KBM-7 (cell line): Measurements from ENCODE around the gene VRK1.
"Not testable (repeated sequence)": the region's sequence is repeated elsewhere in the genome, so short reads cannot be mapped to it uniquely, and the experiment has no call there.

ENCODE experiments used
- DNase-seq: peaks from one replicate; pipeline ENCODE4 v3.0.0-alpha.2; 2015
- in situ Hi-C: fragments of 300-500 bp; cut with MboI; formaldehyde crosslinking; loops from 2 replicates; pipeline ENCODE4 v1.14.3; 2020; ENCODE audit warnings: low sequenced_read_pairs, low pct_unique_long_range_greater_than_20kb, mixed read lengths

VRK1 gene, protein sequence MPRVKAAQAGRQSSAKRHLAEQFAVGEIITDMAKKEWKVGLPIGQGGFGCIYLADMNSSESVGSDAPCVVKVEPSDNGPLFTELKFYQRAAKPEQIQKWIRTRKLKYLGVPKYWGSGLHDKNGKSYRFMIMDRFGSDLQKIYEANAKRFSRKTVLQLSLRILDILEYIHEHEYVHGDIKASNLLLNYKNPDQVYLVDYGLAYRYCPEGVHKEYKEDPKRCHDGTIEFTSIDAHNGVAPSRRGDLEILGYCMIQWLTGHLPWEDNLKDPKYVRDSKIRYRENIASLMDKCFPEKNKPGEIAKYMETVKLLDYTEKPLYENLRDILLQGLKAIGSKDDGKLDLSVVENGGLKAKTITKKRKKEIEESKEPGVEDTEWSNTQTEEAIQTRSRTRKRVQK

GRCh38 chr14:96796851-96797581 lies at the start of gene VRK1:
Gene VRK1, plus strand, starts transcription at chr14:96797382. Its CDS starts 36,090 bp downstream, at chr14:96833472.
- in situ Hi-C loops, result no loop called here
- DNase-seq, result peak; percentile 96

- no peak for DNase-seq
- in situ Hi-C loops, result no loop called here
These were observed 49.6 kb upstream of the VRK1 start for GRCh38 chr14:96747608-96748007.

DNA sequence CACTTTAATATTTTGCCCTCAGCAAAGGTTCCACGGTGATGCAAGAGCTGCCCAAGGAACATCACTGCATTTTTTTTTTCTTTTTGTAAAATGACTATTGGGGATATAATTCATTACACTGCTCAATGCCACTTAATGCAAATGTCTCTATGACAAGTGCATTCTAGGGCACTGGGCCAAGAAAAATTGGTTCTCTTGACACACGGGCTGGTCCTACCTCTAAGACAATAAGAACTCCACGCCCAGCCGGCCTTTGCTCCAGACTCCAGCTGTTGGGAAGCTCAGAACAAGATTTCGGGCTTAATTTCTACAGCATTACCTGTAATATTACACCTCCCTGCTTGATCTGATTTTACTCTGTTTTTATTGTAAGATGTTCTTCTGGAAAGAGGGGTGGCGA lies 48.8 kb upstream of the VRK1 start:
- in situ Hi-C loops, result no loop called here
- DNase-seq, result no peak

DNA sequence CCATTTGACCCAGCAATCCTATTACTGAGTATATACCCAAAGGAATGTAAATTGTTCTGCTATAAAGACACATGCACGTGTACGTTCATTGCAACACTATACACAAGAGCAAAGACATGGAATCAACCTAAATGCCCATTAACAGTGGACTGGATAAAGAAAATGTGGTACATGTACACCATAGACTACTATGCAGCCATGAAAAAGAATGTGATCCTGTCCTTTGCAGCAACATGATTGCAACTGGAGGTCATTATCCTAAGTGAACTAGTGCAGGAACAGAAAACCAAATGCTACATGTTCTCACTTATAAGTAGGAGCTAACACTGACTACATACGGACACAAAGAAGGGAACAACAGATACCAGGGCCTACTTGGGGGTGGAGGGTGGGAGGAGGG lies 45.7 kb upstream of the VRK1 start:
- in situ Hi-C loops, result no loop called here
- DNase-seq, result no peak

DNA sequence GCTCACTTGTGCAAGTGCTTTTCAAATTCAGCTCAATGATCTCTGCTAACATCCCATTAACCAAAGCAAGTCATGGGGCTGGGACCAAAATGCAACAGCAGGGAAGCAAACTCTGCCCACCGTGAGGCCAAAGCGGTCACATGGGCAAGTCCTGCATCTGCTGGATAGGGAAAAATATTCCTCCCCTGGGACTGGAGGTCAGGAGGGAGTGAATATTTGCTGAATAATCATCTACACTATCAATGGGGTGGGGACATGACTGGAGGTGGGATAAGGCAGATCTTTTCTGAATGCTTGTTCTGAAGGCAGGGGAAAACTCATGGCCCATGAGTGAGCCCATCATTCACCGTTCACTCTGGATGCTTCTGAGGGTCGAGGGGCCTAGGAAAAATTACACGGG lies 45.1 kb upstream of the VRK1 start:
- no peak for DNase-seq
- in situ Hi-C loops, result no loop called here

- no peak for DNase-seq
- in situ Hi-C loops, result no loop called here
These were observed 44.6 kb upstream of the VRK1 start for GRCh38 chr14:96752594-96752993.

- DNase-seq, result no peak
- in situ Hi-C loops, result no loop called here
These were observed 42.9 kb upstream of the VRK1 start for GRCh38 chr14:96754162-96754844.

- in situ Hi-C loops, result no loop called here
- DNase-seq, result no peak
These were observed 42.4 kb upstream of the VRK1 start for GRCh38 chr14:96754845-96755184.

- in situ Hi-C loops, result no loop called here
- DNase-seq, result no peak
These were observed 40.4 kb upstream of the VRK1 start for GRCh38 chr14:96756745-96757144.

DNA sequence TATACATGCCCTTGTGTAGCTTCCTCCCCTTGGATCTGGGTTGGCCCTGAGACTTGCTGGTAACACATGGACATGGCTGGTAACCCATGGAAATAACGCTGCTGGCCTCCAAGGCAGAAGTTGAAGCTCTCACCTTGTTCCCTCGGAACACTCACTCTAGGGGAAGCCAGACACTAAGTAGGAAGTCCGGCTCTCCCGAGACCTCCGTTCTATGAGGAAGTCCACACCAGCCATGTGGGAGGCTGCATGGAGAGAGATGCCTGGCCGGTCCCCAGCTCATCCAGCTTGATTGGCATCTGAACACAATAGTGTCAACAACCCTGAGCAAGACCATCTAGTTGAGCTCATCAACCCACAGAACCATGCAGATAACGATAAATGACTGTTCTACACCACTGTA lies 39.7 kb upstream of the VRK1 start:
- in situ Hi-C loops, result no loop called here
- DNase-seq, result peak; percentile 9

DNA sequence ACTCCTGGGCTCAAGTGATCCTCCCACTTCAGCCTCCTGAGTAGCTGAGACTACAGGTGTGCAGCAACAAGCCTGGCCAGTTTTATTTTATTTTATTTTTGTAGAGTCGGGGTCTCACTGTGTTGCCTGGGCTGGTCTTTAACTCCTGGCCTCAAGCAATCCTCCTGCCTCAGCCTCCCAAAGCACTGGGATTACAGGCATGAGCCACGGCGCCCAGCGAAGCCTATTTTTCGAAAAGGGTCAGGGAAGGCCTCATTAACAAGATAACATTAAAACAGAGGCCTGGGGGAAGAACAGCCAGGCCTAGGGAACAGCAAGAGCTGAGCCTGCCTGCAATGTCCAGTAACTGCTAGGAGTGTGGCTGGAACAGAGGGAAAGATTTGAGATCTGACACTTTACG lies 36.1 kb upstream of the VRK1 start:
- in situ Hi-C loops, result no loop called here
- no peak for DNase-seq

DNA sequence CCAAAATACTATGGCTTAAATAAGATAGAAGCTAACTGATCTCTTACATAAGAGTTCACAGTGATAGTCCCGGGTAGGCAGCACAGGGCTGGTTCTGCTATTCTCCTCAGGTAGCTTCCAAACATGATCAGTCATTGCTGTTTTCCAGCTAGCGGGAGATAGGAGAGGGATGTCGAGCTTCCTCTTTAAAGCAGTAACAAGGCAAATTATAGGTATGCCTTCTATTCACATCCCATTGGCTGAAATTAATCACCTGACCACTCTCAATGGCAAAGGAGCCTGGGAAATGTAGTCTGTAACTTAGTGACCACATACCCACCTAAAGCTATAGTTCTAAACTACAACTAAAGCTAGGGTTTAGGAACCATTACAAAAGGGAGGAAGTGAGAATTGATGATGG lies 34.5 kb upstream of the VRK1 start:
- in situ Hi-C loops, result no loop called here
- peak; percentile 78 for DNase-seq

GRCh38 chr14:96764012-96764411 lies 33.2 kb upstream of the VRK1 start:
- in situ Hi-C loops, result no loop called here
- no peak for DNase-seq

DNA sequence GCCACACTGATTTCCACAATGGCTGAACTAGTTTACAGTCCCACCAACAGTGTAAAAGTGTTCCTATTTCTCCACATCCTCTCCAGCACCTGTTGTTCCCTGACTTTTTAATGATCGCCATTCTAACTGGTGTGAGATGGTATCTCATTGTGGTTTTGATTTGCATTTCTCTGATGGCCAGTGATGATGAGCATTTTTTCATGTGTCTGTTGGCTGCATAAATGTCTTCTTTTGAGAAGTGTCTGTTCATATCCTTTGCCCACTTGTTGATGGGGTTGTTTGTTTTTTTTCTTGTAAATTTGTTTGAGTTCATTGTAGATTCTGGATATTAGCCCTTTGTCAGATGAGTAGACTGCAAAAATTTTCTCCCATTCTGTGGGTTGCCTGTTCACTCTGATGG lies 32.0 kb upstream of the VRK1 start:
- DNase-seq, in situ Hi-C loops: not testable (repeated sequence)

- in situ Hi-C loops, result no loop called here
- no peak for DNase-seq
These were observed 24.3 kb upstream of the VRK1 start for GRCh38 chr14:96772929-96773328.

DNA sequence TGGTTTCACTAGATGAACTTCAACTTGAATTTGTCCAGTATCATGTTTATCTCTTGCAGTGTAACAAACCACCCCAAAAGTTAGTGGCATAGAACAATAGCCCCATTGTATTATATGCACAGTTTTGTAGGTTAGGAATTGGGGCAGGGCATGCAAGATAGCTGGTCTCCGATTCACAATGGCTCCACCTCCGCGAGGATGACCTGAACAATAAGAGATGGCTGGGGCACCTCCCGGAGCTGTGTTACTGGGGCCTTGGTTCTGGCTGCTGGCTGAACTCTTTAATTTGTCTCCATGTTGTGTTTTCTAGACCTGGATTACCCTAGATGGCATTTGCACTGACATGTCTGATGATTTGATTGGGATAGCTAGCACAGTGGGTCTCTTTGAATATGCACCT lies 20.4 kb upstream of the VRK1 start:
- in situ Hi-C loops, result no loop called here
- no peak for DNase-seq

DNA sequence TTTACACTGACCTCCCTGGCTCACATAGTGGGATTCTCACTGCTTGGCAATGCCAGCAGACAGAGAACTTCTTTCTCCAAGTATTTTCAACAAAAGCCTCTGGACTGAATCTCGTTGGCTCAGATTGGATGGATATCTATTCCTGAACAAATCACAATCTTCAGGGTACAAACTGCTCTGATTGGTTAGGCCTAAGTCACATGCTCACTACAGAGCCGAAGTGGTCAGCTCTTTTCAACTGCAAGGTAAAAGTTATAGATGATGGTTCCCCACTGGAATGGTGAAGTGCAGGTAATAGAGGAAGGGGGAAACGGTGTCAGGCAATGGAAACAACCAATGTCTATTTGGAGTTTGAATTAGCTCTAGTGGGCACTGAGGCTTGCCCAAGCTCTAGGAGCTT lies 16.7 kb upstream of the VRK1 start:
- DNase-seq, result no peak
- in situ Hi-C loops, result no loop called here

- in situ Hi-C loops, result no loop called here
These were observed 15.8 kb upstream of the VRK1 start for GRCh38 chr14:96781371-96781770.

GRCh38 chr14:96782436-96782835 lies 14.7 kb upstream of the VRK1 start:
- no peak for DNase-seq
- in situ Hi-C loops, result no loop called here

More at GRCh38 chr14:96781371-96781770, 15.8 kb upstream of the VRK1 start:
- DNase-seq, result no peak
